Measurements from ENCODE around the gene C11orf86. TPM values are rescaled to one million over a fixed set of nuclear protein-coding genes. Genes with fewer than 3 reads are reported as not detected.

Gene C11orf86
- total RNA-seq, 1 experiment from 2014 or later, result 0.68 TPM

DNA sequence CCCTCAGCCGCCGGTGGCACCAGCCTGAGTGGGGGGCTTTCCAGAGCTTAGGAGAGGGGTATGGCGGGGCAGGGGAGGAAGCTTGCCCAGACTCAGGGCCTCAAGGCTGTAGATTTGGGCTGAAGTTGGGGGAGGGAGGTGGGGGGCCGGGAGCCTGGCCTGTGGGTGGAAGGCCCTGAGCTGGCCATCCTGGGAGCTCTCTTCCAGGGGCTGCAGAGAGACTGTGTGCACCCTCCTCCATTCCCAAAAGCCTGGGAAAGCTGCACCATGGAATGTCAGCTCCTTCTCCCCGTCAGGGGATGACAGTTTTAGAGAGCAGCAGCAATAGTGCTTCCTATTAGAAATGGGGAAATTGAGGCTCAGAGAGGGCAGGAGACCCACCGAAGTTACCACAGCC, 48.9 kb downstream of the C11orf86 start (continued):
- TF ChIP-seq, protein P1, sequence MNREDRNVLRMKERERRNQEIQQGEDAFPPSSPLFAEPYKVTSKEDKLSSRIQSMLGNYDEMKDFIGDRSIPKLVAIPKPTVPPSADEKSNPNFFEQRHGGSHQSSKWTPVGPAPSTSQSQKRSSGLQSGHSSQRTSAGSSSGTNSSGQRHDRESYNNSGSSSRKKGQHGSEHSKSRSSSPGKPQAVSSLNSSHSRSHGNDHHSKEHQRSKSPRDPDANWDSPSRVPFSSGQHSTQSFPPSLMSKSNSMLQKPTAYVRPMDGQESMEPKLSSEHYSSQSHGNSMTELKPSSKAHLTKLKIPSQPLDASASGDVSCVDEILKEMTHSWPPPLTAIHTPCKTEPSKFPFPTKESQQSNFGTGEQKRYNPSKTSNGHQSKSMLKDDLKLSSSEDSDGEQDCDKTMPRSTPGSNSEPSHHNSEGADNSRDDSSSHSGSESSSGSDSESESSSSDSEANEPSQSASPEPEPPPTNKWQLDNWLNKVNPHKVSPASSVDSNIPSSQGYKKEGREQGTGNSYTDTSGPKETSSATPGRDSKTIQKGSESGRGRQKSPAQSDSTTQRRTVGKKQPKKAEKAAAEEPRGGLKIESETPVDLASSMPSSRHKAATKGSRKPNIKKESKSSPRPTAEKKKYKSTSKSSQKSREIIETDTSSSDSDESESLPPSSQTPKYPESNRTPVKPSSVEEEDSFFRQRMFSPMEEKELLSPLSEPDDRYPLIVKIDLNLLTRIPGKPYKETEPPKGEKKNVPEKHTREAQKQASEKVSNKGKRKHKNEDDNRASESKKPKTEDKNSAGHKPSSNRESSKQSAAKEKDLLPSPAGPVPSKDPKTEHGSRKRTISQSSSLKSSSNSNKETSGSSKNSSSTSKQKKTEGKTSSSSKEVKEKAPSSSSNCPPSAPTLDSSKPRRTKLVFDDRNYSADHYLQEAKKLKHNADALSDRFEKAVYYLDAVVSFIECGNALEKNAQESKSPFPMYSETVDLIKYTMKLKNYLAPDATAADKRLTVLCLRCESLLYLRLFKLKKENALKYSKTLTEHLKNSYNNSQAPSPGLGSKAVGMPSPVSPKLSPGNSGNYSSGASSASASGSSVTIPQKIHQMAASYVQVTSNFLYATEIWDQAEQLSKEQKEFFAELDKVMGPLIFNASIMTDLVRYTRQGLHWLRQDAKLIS (CRISPR knock-in tag; IDR thresholded peaks at IDR 0.05; ENCODE audit: borderline replicate concordance), result no peak
- TF ChIP-seq SP1 (CRISPR knock-in tag; conservative IDR thresholded peaks at IDR 0.05), result no peak
- TF ChIP-seq EMX1 (CRISPR knock-in tag; IDR thresholded peaks at IDR 0.05), result no peak
- TF ChIP-seq RELA (CRISPR knock-in tag; IDR thresholded peaks at IDR 0.05; ENCODE audit: borderline replicate concordance), result no peak

GRCh38 chr11:67024410-67024809, 49.3 kb downstream of the C11orf86 start:
- H3K27ac Mint-ChIP-seq, result no peak overlapping the region
- peaks cover 25% of the 10 kb centered on the region for H3K4me1 Mint-ChIP-seq
- POLR2A ChIA-PET, result no interaction called here
- no peak for DNase-seq (ENCODE audit: low spot score)
- no peak for ATAC-seq
- H3K4me3 Mint-ChIP-seq, result no peak overlapping the region; the same call in 1 of the 2 replicates
- CTCF ChIA-PET, result interaction anchor here (0.9 to 4.2 kb wide), 8 partner anchors 9 to 190 kb away, joined by 3 to 16 read pairs (median 4); no protein-coding TSS in a partner anchor
- peaks cover 41% of the 10 kb centered on the region for H3K27me3 Mint-ChIP-seq (ENCODE audit: low read depth)
- no peaks in the 10 kb centered on the region for H3K9me3 Mint-ChIP-seq
- no peak for TF ChIP-seq MLX (CRISPR knock-in tag; IDR thresholded peaks at IDR 0.05)
- no peak for TF ChIP-seq ZNF671 (CRISPR knock-in tag; IDR thresholded peaks at IDR 0.05)
- no peak for TF ChIP-seq EMX1 (CRISPR knock-in tag; IDR thresholded peaks at IDR 0.05)
- no peak for TF ChIP-seq CREM (CRISPR knock-in tag; IDR thresholded peaks at IDR 0.05)
- no peak for TF ChIP-seq SMAD4 (CRISPR knock-in tag; IDR thresholded peaks at IDR 0.05)
- no peak for TF ChIP-seq TEAD4 (CRISPR knock-in tag; IDR thresholded peaks at IDR 0.05)
- H3K36me3 Mint-ChIP-seq, result no peaks in the 10 kb centered on the region

- TF ChIP-seq OVOL2 (CRISPR knock-in tag; IDR thresholded peaks at IDR 0.05; ENCODE audit: borderline replicate concordance), result no peak
- TF ChIP-seq RELA (CRISPR knock-in tag; IDR thresholded peaks at IDR 0.05; ENCODE audit: borderline replicate concordance), result no peak
- TF ChIP-seq, protein P2, sequence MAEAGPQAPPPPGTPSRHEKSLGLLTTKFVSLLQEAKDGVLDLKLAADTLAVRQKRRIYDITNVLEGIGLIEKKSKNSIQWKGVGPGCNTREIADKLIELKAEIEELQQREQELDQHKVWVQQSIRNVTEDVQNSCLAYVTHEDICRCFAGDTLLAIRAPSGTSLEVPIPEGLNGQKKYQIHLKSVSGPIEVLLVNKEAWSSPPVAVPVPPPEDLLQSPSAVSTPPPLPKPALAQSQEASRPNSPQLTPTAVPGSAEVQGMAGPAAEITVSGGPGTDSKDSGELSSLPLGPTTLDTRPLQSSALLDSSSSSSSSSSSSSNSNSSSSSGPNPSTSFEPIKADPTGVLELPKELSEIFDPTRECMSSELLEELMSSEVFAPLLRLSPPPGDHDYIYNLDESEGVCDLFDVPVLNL (CRISPR knock-in tag; IDR thresholded peaks at IDR 0.05; ENCODE audit: borderline replicate concordance, low read depth), result no peak
- TF ChIP-seq ZBTB21 (CRISPR knock-in tag; IDR thresholded peaks at IDR 0.05; ENCODE audit: borderline replicate concordance), result no peak
- no peak for TF ChIP-seq TEAD4 (CRISPR knock-in tag; IDR thresholded peaks at IDR 0.05)
- no peak for TF ChIP-seq JUN (CRISPR knock-in tag; IDR thresholded peaks at IDR 0.05)
- no peak for TF ChIP-seq SOX15 (CRISPR knock-in tag; IDR thresholded peaks at IDR 0.05)
- no peak for TF ChIP-seq NR3C1 (CRISPR knock-in tag; conservative IDR thresholded peaks at IDR 0.05; ENCODE audit: low read depth)
- no peak for TF ChIP-seq ESRRA (CRISPR knock-in tag; IDR thresholded peaks at IDR 0.05; ENCODE audit: borderline replicate concordance)
- no peak for TF ChIP-seq SMAD4 (CRISPR knock-in tag; IDR thresholded peaks at IDR 0.05)
- no peak for TF ChIP-seq HMGXB4 (CRISPR knock-in tag; IDR thresholded peaks at IDR 0.05)
- Mint-ChIP-seq H3K9me3 (no peaks in the 10 kb centered on the region), H3K36me3 (no peaks in the 10 kb centered on the region), H3K4me3 (no peak overlapping the region), H3K27ac (no peak overlapping the region), H3K4me1 (peaks cover 29% of the 10 kb centered on the region), H3K27me3 (ENCODE audit: low read depth) (peaks cover 41% of the 10 kb centered on the region)
- ChIA-PET CTCF (no interaction called here), POLR2A (no interaction called here)
- DNase-seq (ENCODE audit: low spot score) (no peak), ATAC-seq (no peak)
These were observed 49.9 kb downstream of the C11orf86 start for GRCh38 chr11:67024966-67025365.
